Naive B cell (primary cell): ENCODE data around the gene LOXL1. TPM values are rescaled to one million over a fixed set of nuclear protein-coding genes. Genes with fewer than 3 reads are reported as not detected.
"Not testable (repeated sequence)": the region's sequence is repeated elsewhere in the genome, so short reads cannot be mapped to it uniquely, and the experiment has no call there.

Source experiments
- ATAC-seq, 2 donors: fragments of 150-1000 bp; cut with Tn5 transposase; 2 replicates each; pipeline ENCODE4 v1.10.0; 2021; ENCODE audit warnings: low read depth in 2 of 2, mild to moderate bottlenecking in 2 of 2, moderate library complexity in 2 of 2
- DNase-seq: peaks from one replicate; pipeline ENCODE4 v3.0.0; 2022
- H3K27ac Mint-ChIP-seq, 6 donors: one replicate each; pipeline ENCODE4 v1.8.0; 2020 to 2022; ENCODE audit warnings: mild to moderate bottlenecking in 6 of 6, mixed read lengths in 6 of 6, moderate library complexity in 5 of 6, inconsistent platforms in 2 of 6
- H3K27me3 Mint-ChIP-seq, 3 donors: one replicate each; pipeline ENCODE4 v1.8.0; 2021 to 2022; ENCODE audit warnings: mixed read lengths in 3 of 3, mild to moderate bottlenecking in 1 of 3
- H3K36me3 Mint-ChIP-seq, 2 donors: one replicate each; pipeline ENCODE4 v1.8.0; 2020 to 2022; ENCODE audit warnings: mixed read lengths in 2 of 2, inconsistent platforms in 1 of 2, mild to moderate bottlenecking in 1 of 2
- H3K4me1 Mint-ChIP-seq, 3 donors: one replicate each; pipeline ENCODE4 v1.8.0; 2020 to 2022; ENCODE audit warnings: mixed read lengths in 3 of 3, inconsistent platforms in 1 of 3, mild to moderate bottlenecking in 1 of 3, moderate library complexity in 1 of 3
- H3K4me3 Mint-ChIP-seq, 8 donors: one replicate each; pipeline ENCODE4 v1.8.0; 2020 to 2022; ENCODE audit warnings: mild to moderate bottlenecking in 8 of 8, mixed read lengths in 8 of 8, moderate library complexity in 8 of 8, inconsistent platforms in 2 of 8
- H3K9me3 Mint-ChIP-seq, 7 donors: one replicate each; pipeline ENCODE4 v1.8.0; 2020 to 2022; ENCODE audit warnings: mixed read lengths in 7 of 7, mild to moderate bottlenecking in 5 of 7, inconsistent platforms in 2 of 7, moderate library complexity in 1 of 7
- polyA plus RNA-seq, 6 donors: library from polyadenylated mRNA; unstranded; fragments of 300-500 nt; fragmentation: Illumina TruSeq; gene quantifications; one replicate each; pipeline ENCODE4 v1.2.3, GENCODE V29; 2021; ENCODE audit warnings: low read depth in 6 of 6

Gene LOXL1
- polyA plus RNA-seq, 6 donors from 2014 or later = 0.19 to 0.48 TPM; not detected in 4

DNA sequence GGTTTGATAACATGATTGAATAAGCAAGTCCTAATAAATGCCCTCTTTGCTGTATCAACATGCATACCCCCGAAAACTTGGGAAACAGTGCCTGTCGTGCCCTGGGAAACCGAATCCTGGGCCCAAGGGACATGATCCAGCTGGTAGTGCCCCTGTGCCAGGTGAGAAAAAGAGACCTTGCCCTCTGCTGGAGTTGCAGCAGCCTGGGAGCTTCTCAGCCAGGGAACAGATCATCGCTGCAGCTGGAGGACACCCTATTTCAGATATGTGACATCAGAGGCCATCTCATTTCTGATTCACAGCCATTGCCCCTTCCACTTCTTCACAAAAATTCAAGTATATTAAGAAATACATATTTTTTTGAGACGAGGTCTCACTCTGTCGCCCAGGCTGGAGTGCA, 33.5 kb downstream of the LOXL1 start:
- Mint-ChIP-seq H3K4me1 (peaks cover 12 to 16% (median 12%) of the 10 kb centered on the region in 3 donors), H3K9me3 (no peaks in the 10 kb centered on the region), H3K27ac (no peak overlapping the region), H3K27me3 (peaks cover 0 to 28% (median 5%) of the 10 kb centered on the region in 3 donors), H3K36me3 (no peaks in the 10 kb centered on the region), H3K4me3 (no peak overlapping the region)
- ATAC-seq (no peak), DNase-seq (no peak)

DNA sequence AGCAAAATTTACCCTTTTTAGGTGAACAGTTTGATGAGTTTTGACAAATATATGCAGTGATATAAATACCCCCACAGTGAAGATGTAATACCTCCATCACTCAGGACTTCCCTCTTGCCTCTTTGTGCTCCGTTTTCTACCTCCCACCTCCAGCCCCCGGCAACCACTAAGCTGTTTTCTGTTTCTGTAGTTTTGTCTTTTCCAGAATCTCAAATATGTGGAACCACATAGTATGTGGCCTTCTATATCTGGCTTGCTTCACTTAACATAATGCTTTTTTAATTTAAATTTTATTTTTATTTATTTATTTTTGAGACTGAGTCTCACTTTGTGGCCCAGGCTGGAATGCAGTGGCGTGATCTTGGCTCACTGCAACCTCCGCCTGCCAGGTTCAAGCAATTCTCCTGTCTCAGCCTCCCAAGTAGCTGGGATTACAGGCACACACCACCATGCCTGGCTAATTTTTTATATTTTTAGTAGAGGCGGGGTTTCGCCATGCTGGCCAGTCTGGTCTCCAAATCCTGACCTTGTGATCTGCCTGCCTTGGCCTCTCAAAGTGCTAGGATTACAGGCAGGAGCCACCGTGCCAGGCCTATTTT, 34.3 kb downstream of the LOXL1 start:
- not testable (repeated sequence) for DNase-seq, H3K9me3 Mint-ChIP-seq, ATAC-seq, H3K4me3 Mint-ChIP-seq, H3K27ac Mint-ChIP-seq, H3K36me3 Mint-ChIP-seq
- Mint-ChIP-seq H3K4me1 (peaks cover 20 to 23% (median 20%) of the 10 kb centered on the region in 3 donors), H3K27me3 (peaks cover 0 to 28% (median 8%) of the 10 kb centered on the region in 3 donors)

DNA sequence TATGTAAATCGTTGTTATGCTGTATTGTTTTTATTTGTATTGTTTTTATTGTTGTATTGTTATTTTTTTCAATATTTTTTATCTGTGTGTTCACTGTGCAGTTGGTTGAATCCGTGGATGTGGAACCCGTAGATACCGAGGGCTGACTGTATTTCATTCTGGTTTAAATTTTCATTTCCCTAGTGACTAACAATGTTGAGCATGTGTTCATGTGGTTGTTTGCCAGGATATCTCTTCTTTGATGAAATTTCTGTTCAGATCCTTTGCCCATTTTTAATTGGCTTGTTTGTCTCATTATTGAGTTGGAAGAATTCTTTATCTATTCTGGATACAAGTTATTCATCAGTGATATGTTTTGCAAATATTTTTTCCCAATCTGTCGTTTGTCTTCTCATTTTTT, 36.2 kb downstream of the LOXL1 start:
- DNase-seq (no peak), ATAC-seq (no peak)
- H3K4me3 Mint-ChIP-seq = no peak overlapping the region
- no peaks in the 10 kb centered on the region for H3K36me3 Mint-ChIP-seq
- H3K27ac Mint-ChIP-seq = no peak overlapping the region
- H3K9me3 Mint-ChIP-seq = no peaks in the 10 kb centered on the region
- H3K27me3 Mint-ChIP-seq = peaks cover 0 to 9% (median 8%) of the 10 kb centered on the region in 3 donors
- peaks cover 25 to 34% (median 29%) of the 10 kb centered on the region in 3 donors for H3K4me1 Mint-ChIP-seq

DNA sequence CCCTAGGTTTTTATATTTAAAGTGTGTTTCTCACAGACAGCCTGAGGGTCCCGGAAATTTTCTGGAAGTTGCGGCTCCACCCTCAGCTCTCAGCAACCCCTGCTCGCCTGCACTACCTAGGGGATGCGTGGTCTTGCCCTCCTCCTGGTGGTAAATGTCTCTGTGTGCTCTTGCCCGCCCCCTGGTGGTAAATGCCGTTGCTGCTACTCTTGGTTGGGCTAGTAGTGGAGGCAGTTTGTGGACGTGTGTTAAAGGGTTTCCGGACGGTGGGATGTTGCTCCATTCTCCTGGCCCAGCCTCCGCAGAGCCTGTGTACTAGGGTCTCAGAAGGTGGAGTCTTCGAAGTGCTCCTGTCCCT, 38.5 kb downstream of the LOXL1 start:
- H3K9me3 Mint-ChIP-seq = no peaks in the 10 kb centered on the region
- ATAC-seq = peak; percentile 89 to 92
- peak overlapping the region; percentile 44 to 86 (median 77) for H3K4me3 Mint-ChIP-seq
- H3K36me3 Mint-ChIP-seq = no peaks in the 10 kb centered on the region
- H3K4me1 Mint-ChIP-seq = peaks cover 17 to 24% (median 22%) of the 10 kb centered on the region in 3 donors
- H3K27ac Mint-ChIP-seq = peak overlapping the region in 2 of 6 donors; percentile 33 to 72
- DNase-seq = peak; percentile 73
- peaks cover 0 to 8% (median 8%) of the 10 kb centered on the region in 3 donors for H3K27me3 Mint-ChIP-seq

DNA sequence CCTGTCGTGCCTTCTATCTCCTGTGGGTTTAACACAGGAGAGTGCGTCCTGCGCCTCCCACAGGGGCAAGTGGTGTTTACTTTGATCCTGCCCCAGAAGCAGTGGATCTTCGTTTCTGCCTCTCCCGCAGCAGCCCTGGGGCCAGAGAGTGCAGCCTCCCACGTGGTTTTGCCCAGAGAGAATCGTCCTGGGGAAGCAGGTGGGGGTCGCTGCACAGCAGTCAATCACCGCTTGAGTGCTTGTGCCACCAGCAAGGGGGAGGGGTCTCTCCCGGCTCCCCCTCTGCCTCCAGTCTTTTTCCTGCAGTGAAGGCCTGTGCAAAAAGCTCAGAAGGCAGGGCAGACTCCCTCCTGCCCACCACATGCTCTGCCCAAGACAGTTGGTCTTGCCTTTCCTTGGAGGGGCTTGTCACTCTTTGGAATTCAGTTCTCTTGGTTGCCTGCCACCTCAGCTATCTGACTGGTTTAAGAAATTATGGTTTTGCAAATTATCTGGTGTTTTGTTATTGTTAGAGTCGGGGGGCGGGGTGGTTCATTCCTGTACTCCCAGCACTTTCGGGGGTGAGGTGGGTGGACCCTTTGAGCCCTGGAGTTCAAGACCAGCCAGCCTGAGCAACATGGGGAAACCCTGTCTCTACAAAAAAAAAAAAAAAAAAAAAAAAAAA, 39.0 kb downstream of the LOXL1 start:
- Mint-ChIP-seq H3K27ac (peak overlapping the region in 1 of 6 donors; percentile 72), H3K9me3 (no peaks in the 10 kb centered on the region), H3K4me1 (peaks cover 16 to 22% (median 20%) of the 10 kb centered on the region in 3 donors), H3K27me3 (peaks cover 0 to 8% (median 8%) of the 10 kb centered on the region in 3 donors), H3K36me3 (no peaks in the 10 kb centered on the region), H3K4me3 (peak overlapping the region; percentile 44 to 86 (median 77))
- ATAC-seq = peak; percentile 28 to 43
- DNase-seq = no peak

DNA sequence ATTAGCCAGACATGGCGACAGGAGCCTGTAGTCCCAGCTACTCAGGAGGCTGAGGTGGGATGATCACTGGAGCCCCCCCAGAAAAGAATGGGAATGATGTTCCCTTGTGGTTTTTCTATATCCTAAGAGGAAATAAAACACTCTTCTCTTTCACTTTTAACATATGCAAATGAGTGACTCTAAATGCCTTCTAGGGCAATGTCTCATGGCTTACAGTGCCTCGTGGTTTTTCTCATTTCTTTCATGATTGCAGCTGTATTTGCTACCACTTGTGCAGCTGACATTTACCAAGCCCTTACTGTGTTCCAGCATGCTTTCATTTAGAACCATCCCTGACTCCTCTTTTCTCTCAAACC, 39.5 kb downstream of the LOXL1 start:
- peaks cover 16 to 22% (median 20%) of the 10 kb centered on the region in 3 donors for H3K4me1 Mint-ChIP-seq
- peak overlapping the region; percentile 16 to 86 (median 77) for H3K4me3 Mint-ChIP-seq
- H3K36me3 Mint-ChIP-seq = no peaks in the 10 kb centered on the region
- peak; percentile 24 for DNase-seq
- no peak overlapping the region for H3K27ac Mint-ChIP-seq
- H3K9me3 Mint-ChIP-seq = no peaks in the 10 kb centered on the region
- peak; percentile 55 to 63 for ATAC-seq
- peaks cover 0 to 8% (median 8%) of the 10 kb centered on the region in 3 donors for H3K27me3 Mint-ChIP-seq

DNA sequence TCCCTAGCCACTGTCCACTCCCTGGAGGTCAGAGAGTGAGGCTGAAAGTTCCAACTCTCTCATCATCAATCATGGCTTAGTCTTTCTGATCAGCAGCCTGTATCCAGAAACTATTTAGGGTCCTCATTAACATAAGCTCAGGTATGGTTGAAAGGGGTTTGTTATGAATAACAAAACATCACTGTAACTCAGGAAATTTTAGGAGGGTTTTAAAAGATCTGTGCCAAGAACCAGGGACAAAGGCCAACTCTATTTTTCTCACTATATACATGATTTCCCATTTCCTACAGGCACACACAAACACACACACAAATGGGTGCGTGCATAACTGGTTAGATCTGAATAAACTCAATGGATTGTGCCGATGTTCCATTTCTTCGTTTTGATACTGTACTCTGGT, 42.2 kb downstream of the LOXL1 start:
- Mint-ChIP-seq H3K36me3 (no peaks in the 10 kb centered on the region), H3K27ac (no peak overlapping the region), H3K27me3 (peaks cover 5 to 16% (median 8%) of the 10 kb centered on the region in 3 donors), H3K9me3 (no peaks in the 10 kb centered on the region), H3K4me1 (peaks cover 23 to 29% (median 27%) of the 10 kb centered on the region in 3 donors), H3K4me3 (no peak overlapping the region)
- DNase-seq (no peak), ATAC-seq (no peak)

DNA sequence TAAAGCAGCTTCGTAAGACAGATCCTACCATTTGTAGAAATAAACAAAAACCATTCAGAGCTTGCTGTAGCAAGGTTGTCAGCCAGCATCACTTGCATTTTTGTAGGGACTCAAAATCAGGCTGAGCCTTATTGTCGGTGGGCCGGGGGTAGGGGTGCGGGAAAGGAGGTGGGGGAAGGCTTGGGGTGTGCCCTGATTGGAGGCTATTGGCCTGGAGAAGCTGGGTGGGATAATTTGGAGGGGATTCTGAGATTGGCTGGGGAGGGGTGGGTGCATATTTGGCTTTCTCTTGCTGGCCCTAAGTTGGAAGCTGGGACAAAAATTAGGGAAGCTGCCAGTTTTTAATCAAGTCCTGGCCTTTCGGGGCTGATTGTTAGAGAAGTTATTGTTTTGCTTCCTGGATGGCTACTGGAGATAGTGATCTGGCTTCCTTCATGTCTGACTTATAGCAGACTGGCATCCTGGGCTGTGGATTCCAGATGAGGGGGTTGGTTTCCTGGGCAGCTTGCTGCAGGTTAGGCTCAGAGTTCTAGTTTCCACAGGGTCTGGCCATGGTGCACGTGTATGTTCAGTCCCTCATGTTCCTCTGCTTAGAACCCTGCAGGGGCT, 43.0 kb downstream of the LOXL1 start:
- H3K9me3 Mint-ChIP-seq = no peaks in the 10 kb centered on the region
- ATAC-seq (no peak), DNase-seq (no peak)
- no peaks in the 10 kb centered on the region for H3K36me3 Mint-ChIP-seq
- no peak overlapping the region for H3K4me3 Mint-ChIP-seq
- no peak overlapping the region for H3K27ac Mint-ChIP-seq
- peaks cover 7 to 16% (median 10%) of the 10 kb centered on the region in 3 donors for H3K27me3 Mint-ChIP-seq
- peaks cover 23 to 29% (median 27%) of the 10 kb centered on the region in 3 donors for H3K4me1 Mint-ChIP-seq

DNA sequence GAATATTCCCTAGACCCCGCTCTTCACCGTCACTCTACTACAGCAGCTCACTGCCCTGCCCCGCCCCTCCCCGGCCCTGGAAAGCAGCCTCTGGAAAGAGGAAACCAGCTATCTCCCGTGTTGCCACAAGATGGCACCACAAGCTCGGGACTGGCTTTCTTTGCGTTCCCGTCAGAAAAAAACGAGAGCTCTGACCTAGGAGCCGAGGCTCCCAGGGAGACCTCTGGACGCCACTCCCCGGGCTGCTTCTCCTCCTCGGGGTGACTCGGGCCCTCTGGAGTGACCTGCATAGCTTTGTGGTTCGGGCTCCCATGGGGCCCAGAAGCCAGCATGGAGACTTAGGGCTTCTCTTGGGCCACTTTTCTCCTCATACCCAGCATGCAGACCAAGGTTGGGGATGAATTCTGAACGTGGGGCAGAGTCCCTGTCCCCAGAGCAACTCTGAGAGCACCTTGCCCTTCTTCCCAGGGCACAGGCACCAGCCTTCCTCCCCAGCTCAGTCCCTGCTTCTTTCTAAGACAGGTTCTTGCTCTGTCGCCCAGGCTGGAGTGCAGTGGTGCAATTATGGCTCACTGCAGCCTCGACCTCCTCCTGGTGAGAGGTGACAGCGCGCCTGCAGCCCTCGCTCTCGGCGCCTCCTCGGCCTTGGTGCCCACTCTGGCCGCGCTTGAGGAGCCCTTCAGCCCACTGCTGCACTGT, 46.9 kb downstream of the LOXL1 start:
- H3K9me3 Mint-ChIP-seq = peaks cover 0 to 2% (median 0%) of the 10 kb centered on the region in 7 donors
- ATAC-seq = peak; percentile 72 to 79
- peaks cover 8 to 22% (median 20%) of the 10 kb centered on the region in 3 donors for H3K4me1 Mint-ChIP-seq
- peak overlapping the region in 5 of 8 donors; percentile 8 to 73 (median 40) for H3K4me3 Mint-ChIP-seq
- peaks cover 27 to 33% (median 30%) of the 10 kb centered on the region in 3 donors for H3K27me3 Mint-ChIP-seq
- peak; percentile 70 for DNase-seq
- H3K36me3 Mint-ChIP-seq = peaks cover 0 to 4% of the 10 kb centered on the region in 2 donors
- H3K27ac Mint-ChIP-seq = no peak overlapping the region

DNA sequence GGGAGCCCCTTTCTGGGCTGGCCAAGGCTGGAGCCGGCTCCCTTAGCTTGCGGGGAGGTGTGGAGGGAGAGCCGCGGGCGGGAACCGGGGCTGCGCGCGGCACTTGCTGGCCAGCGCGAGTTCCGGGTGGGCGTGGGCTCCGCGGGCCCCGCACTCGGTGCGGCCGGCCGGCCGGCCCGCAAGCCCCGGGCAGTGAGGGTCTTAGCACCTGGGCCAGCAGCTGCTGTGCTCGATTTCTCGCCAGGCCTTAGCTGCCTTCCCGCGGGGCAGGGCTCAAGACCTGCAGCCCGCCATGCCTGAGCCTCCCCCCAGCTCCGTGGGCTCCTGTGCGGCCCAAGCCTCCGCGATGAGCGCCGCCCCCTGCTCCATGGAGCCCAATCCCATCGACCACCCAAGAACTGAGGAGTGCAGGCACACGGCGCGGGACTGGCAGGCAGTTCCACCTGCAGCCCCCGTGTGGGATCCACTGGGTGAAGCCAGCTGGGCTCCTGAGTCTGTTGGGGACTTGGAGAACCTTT, 47.5 kb downstream of the LOXL1 start:
- not testable (repeated sequence) for DNase-seq, H3K27ac Mint-ChIP-seq, ATAC-seq, H3K9me3 Mint-ChIP-seq, H3K36me3 Mint-ChIP-seq
- H3K27me3 Mint-ChIP-seq = peaks cover 27 to 34% (median 30%) of the 10 kb centered on the region in 3 donors
- peaks cover 8 to 22% (median 20%) of the 10 kb centered on the region in 3 donors for H3K4me1 Mint-ChIP-seq
- H3K4me3 Mint-ChIP-seq = peak overlapping the region in 1 of 8 donors; percentile 34

DNA sequence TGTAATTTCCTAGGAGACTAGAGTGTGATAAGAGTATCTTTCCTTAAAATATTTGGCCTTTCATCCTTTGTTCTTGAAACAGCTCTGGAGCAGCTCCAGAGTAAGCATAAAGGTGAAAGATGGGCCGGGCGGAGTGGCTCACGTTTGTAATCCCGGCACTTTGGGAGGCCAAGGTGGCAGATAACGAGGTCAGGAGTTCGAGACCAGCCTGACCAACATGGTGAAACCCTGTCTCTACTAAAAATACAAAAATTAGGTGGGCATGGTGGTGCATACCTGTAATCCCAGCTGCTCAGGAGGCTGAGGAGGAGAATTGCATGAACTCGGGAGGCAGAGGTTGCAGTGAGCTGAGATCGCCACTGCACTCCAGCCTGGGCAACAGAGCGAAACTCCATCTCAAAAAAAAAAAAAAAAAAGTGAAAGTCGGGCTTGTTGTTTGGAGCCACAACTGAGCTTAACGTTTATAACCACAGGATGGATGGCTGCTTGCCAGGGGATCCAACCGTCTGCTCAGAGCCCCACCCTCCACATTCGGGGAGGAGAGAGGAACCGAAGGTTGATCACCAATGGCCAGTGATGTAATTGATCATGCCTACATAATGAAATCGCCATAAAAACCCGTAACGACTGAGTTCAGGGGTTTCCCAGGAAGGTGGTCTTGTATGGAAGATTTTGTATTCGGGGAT, 49.3 kb downstream of the LOXL1 start:
- Mint-ChIP-seq H3K27me3 (peaks cover 27 to 34% (median 30%) of the 10 kb centered on the region in 3 donors), H3K4me1 (peaks cover 8 to 22% (median 20%) of the 10 kb centered on the region in 3 donors), H3K4me3 (peak overlapping the region in 2 of 8 donors; percentile 0 to 61)
- H3K36me3 Mint-ChIP-seq, DNase-seq, H3K9me3 Mint-ChIP-seq, H3K27ac Mint-ChIP-seq: not testable (repeated sequence)
- ATAC-seq = peak; percentile 43 to 71

DNA sequence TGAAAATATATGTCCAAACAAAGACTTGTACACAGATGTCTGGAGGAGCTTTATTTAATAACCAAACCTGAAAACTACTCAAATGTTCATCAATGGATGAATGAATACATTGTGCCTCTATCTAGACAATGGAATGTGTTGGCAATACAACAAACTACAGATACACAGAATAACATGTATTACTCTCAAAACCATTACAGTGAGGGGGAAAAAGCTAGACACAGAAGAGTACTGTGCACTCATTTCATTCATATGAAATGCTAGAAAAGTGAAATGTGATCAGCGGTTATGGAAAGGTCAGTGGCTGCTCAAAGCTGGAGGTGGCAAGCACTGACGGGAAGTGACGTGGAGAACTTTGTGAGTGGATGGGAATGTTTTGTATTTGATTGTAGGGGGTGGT, 52.6 kb downstream of the LOXL1 start:
- H3K27me3 Mint-ChIP-seq = peaks cover 19 to 34% (median 25%) of the 10 kb centered on the region in 3 donors
- H3K4me1 Mint-ChIP-seq = peaks cover 17 to 39% (median 37%) of the 10 kb centered on the region in 3 donors
- peaks cover under 1 to 4% of the 10 kb centered on the region in 2 donors for H3K36me3 Mint-ChIP-seq
- DNase-seq (no peak), ATAC-seq (no peak)
- no peak overlapping the region for H3K27ac Mint-ChIP-seq
- H3K4me3 Mint-ChIP-seq = no peak overlapping the region
- H3K9me3 Mint-ChIP-seq = peaks cover 0 to 2% (median 0%) of the 10 kb centered on the region in 7 donors
